NCI-H1417 treated with DMSO at 0.1 percent for 48 hours (cell line): ENCODE measurements around the gene KIF6.
"Not testable (repeated sequence)": the region's sequence is repeated elsewhere in the genome, so short reads cannot be mapped to it uniquely, and the experiment has no call there.

ENCODE experiments used
- DNase-seq: peaks from one replicate; lab custom pipeline; 2025; lab: John Stamatoyannopoulos, UW

Gene KIF6

DNA sequence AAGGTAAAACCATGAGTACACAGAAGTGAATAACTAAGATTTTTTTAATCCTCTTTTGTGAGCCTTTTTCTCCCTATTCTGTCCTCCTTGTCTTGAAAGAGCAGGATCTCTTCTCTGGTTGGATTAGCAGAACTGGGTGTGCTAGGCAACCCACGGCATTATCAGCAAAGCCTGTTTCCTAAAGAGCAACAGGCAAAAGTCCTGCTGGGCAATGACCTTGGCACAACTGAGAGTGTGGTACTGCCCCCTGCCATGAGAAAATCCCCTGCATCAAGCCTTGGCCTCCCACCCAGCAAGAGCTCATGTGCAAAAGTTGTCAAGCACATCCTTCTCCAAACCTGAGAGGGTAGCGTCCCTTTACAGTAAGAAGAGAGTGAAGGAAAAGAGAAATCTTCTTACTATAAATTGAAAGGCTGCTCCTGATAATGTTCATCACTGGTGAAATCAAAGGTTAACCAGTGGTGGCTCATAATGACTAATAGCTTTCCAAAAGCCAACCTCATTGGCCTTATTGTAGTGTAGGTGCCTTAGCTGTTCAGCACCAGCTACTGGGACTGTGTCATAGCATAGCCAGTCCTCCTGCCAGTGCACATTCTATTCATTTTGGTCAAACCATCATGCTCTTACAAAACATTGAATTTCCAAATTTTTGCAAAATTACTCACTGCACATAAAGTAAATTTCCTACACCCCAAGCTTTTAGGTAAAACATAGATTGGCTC lies 17.1 kb downstream of the KIF6 start:
- DNase-seq, result no peak

DNA sequence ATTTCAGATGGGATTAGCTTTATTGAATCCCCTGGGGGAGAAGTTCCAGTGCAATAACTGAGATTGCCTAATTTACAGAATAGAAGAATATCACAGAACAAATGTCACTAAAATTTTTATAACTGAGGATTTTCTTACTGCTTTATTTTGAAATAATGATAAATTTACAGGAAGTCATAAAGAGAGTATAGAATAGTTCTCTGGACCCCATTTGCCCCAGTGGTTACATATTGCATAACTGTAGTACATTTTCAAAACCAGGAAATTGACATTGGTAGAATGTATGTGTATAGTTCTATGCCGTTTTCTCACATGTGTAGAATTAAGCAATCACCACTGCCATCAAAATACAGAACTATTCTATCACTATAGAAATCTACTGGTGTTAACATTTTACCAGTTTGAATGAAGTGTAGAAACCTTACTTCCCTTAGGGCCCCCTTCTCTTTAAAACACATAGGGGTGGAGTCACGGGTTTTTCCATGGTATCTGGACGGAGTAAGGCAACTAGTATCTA lies 18.3 kb downstream of the KIF6 start:
- DNase-seq, result no peak

DNA sequence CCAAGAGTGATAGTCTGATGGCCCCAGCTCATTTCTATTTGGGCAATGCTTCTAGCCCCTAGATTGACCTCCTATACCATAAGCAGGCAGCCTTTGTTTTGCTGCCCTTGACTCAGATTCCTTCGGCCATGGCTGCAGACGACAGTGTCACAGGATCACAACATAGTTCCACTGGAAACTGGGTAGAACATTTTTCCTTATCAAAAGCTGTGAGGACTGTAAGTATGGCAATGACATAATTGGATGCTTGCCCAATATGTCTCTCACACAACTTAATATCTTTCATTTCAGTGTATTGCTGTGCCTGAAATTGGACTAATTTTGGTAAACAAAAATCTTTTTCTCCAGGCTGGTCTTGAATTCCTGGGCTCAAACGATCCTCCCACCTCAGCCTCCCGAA lies 22.9 kb downstream of the KIF6 start:
- DNase-seq, result no peak

DNA sequence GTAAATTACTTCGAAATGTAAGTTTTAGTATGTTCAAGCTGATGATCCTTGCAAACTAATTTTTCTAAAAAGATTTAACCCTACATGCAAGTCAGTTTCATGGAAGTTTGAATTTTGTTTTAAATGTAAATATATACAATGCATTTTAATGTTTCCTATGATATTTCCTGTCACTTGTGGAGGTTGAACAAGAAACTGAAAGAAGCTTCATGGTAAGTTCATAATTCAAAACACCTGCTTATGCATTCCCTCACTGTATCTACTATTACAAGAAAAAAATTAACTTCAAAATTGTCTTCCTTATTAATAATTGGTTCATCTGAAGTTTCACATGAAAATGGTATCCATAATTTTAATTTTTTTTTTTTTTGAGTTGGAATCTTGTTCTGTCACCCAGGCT lies 24.8 kb downstream of the KIF6 start:
- no peak for DNase-seq

DNA sequence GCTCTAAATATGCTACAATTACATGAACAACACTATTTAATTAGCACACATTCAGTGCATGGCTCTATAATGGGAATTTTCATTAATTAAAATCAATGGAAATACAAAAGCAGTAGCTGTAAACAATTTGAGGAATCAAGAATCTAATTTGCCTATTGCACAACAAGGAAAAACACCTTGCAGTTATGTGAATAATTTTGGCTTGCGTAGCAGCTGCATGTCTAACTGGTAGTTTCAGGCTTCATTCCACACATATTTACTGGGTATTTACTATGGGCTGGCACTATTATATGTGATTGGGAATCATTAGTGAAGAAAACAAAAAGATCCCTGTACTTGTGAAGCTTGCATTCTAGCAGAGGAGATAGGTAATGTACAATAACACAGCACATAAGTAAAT lies 26.4 kb downstream of the KIF6 start:
- DNase-seq, result no peak

DNA sequence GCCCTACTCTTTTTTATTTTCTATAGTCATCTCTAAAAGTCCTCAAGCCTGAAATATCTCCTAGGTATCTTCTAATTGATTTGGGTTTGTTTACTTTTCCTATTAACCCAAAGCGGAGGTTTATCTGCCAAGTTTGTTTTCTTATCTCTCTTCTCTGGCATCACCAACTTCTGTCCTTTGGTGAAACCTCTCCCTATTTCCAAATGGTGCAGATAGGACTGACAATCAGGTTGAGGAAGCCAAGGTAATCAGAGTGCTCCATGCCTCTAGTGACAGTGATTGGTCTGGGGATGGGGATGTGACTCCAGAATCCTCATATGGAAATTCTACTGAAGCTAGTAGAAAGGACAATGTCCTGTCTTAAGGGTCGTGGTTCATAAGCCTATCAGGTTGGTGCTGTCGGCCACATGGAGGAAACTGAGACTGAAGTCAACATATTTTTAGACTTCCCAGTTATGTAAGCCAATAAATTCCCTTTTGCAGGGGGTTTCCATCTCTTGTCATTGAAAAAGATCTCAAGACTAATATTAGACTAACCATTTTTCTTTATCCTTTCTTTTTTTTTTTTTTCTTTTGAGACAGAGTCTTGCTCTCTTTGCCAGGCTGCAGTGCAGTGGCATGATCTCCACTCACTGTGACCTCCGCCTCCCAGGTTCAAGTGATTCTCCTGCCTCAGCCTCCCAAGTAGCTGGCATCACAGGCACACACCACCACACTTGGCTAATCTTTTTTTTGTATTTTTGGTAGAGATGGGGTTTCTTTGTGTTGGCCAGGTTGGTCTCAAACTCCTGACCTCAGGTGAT lies 28.0 kb downstream of the KIF6 start:
- DNase-seq, result no peak

DNA sequence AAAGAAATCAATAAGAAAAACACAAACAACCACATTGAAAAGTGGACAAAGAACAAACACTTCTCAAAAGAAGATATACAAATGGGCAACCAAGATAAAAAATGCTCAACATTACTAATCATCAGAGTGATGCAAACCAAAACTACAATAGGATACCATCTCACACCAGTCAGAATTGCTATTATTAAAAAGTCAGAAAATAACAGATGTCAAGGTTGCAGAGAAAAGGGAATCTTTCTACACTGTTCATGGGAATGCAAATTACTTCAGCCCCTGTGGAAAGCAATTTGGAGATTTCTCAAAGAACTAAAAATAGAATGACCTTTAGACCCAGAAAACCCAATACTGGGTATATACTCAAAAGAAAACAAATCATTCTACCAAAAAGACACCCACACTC lies 29.8 kb downstream of the KIF6 start:
- no peak for DNase-seq

DNA sequence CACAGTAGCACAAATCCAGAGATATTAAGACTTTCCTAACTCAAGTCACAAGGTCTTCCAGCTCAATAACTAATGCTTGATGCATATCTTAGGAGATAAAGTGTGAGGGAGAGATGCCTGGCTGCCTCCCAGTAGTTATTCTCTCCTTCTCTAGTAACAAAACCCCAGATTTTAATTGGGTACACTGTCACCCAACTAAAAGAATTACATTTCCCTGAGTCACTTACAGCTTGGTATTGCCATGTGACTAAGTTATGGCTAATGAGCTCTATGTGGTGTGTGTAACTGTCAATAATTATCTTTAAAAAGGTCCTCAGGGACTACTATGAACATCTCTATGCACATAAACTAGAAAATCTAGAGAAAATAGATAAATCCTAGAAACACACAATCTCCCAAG lies 32.0 kb downstream of the KIF6 start:
- no peak for DNase-seq

DNA sequence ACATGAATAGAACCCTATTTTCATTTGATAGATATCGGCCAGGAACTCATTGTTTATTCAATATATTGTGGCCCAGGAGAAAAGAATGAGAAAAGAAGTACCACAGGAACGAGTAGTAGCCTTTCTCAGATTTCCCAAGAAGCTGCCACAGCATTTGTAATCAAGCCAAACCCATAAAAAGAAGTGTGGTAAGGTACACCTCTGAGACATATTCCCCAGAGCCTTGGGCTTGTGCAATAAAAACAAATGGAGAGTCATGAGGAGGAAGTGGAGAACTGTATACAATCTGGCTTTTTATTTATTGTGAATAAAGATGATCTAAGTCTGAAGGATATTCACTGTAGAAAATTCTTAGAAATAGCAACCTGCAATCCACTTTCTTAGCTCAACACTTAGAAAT lies 36.7 kb downstream of the KIF6 start:
- no peak for DNase-seq

DNA sequence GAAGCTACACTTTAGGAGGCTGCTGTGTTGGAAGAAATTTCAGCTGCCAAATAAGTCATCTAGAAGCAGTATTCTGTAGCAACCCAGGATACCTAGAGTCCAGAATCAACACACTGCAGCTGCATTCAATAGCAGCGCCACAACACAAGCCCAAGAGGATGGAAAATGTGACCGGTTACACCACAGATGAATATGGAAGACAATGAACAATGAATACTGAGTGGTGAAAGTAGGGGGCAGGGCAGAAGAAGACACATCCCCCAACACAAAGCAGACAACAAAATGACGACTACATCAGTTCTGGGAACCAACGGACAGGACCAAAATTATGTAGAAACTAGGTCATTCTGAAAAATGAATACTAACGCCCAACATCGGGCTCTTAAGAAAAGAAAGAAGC lies 38.2 kb downstream of the KIF6 start:
- DNase-seq, result no peak

DNA sequence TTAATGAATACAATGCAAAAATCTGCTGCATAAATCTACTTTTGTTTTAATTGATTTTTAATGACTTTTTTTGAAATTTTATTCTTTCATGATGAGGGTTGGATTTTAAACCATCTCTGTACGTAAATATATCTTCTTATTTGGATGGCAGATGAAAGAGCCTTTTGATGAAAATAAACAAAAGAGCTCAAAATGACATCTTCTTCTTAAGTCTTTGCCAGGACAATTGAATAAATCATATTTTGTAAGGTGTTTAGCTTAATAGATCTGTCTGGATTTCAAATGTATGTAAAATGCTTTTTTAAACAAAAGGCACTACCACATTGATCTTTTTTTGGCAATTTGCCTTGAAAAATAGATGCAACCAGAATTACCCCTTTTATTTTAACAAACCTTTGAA lies 39.3 kb downstream of the KIF6 start:
- DNase-seq, result no peak

DNA sequence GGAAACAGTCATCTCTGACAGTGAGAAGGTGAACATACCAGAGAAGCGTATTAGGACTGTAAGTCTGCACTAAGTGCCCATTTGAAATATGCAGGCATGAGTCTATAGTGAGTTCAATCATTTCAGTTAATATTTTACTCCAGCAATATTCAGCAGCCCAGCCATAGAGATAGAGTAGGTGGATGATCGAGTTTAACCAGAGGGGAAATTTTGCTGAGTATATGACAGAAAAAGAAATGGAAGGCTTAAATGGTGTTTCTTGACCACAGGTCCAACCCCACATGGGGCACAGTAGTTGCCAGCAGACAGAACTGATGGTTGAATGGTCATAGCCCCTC lies 39.8 kb downstream of the KIF6 start:
- DNase-seq, result no peak

DNA sequence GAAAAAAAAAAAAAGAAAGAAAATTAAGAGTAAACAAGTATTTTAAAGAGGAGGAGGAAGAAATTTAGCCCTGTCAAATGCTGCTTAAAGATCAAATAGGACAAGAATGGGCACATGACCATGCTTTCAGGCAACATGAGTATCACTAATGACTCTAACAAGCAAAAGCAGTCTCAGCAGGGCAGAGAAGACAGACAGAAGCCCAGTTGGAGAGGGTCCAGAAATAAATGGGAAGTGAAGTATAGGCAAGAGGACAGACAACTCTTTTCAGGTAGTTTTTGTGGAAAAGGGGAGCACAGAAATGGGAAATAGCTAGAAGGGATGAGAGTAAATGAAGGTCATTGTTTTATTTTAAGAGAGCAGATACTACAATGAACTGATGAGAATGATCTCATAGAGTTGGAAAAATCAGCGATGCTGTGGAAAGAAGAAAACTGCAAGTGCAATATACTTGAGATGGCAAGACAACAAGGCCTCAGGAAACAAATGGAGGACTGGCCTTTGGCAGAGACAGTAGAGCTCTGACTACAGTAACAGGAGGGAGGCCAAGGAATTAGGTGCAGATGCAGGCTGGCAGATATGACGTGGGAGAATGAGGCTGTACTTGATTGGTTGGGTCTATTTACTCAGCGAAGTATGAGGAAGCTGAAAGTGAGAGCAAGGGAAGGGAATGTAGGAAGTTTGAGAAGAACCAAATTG lies 40.3 kb downstream of the KIF6 start:
- DNase-seq, result no peak

DNA sequence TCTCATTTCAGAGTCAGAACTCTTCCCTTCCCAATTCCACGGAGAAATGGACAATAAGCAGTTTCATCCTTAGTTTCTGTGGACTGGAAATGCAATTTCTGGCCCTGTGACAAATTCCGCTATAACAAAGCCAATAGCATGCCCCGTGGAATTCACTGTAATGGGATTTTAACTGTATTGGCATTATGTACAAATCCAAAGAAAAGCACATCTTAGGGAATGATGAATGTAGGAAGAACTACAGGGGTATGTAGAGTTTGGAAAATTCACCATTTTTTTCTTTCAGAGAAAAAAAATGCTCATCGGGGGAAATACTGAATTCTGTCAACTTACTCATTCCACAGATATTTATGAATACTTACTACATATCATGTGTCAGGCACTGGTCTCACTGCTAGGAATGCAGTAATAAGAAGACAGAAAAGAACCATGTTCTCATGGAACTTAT lies 43.5 kb downstream of the KIF6 start:
- DNase-seq, result no peak

DNA sequence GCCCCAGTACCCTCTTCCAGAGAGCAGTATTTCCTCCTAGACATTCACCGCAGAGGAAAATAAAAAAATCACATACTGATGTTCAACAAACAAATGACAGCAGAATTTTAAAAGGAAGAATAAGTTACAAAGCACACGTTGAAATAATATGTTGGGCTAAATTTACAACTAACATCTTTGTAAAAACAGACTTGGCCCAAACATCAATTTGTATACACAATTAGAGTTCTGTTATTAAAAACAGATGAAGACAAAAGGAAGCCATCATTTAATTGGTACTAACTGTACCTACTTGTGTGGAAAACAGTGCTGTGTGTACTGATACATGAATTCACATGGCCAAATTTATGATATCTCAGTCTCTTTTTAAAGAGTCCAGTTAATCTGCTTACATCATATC lies 46.3 kb downstream of the KIF6 start:
- no peak for DNase-seq

DNA sequence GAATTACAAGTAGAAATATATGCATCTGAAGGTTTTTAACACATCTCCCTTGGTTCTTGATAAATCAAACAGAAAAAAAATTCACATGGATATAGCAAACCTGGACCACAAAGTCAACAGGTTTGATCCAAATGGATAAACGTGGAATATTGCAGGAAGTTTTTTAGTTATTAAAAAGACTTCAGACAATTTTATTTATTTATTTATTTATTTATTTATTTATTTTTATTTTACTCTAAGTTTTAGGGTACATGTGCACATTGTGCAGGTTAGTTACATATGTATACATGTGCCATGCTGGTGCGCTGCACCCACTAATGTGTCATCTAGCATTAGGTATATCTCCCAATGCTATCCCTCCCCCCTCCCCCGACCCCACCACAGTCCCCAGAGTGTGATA lies 47.9 kb downstream of the KIF6 start:
- DNase-seq, result not testable (repeated sequence)

DNA sequence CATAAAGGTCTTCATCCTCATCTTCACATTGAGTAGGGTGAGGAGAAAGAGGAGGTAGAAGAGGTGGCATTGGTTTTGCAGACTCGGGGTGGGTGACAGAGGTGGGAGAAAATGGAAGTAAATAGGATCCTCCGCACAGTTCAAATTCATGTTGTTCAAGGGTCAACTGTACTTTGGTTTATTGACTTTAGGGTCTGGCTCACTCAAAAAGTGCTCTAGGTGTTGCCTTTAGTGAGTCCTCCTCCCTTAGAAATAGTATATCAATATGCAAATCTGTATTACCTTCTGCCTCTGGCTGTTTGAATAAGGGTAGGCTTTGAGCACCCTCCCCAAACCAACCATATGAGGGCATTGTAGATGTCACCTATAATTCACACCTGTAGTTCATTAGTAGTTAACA lies 54.7 kb downstream of the KIF6 start:
- DNase-seq, result no peak

DNA sequence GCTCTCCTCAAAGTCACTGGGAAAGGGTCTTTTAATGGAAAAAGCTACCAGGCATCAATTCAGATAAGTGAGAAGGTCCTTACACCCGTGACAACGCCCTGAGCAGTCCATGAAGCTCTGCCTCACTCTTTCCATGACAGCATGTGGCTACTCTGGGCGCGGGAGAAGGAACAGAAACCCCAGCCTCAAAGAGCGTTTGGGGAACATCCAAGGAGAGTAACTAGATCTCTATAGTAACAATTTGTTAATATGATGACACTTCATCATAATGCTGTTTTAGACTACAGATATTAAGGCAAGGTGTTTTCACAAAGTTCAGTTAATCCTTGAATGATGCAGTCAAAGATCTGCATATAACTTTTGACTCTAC lies 55.2 kb downstream of the KIF6 start:
- no peak for DNase-seq

DNA sequence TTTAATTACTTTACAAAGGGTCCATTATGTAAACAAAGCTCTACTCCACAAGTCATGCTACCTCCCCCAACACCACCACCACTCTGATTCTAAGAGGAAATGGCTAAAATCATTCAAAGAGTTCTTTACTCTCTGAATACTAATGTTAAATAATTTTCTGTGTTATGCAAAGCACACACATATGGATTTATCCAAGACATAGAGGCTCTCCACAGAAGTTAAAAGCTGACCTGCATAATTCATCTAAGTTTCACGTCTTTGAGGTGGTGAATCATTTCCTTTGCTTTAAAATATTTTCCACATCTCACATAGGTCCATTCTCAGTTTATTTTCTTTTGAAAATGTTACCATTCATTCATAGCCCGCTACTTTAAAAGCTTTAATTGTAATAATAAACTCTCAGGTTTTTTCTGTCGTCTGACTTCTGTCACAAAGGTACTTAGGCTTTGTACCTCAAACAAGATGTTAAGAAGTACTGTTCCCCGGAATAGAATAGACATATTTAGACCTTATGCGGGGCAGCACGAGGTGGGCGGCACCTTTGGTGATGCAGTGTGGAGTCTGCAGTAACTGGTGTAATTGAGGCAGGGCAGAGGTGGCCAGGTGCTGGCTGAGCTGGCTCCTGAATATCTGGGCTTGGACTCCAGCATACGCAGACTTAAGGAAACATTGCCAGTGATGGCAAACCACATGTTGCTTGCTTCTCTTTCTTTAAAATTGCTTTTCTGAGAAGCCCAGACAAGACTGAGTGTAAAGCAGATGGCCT lies 55.8 kb downstream of the KIF6 start:
- DNase-seq, result no peak

DNA sequence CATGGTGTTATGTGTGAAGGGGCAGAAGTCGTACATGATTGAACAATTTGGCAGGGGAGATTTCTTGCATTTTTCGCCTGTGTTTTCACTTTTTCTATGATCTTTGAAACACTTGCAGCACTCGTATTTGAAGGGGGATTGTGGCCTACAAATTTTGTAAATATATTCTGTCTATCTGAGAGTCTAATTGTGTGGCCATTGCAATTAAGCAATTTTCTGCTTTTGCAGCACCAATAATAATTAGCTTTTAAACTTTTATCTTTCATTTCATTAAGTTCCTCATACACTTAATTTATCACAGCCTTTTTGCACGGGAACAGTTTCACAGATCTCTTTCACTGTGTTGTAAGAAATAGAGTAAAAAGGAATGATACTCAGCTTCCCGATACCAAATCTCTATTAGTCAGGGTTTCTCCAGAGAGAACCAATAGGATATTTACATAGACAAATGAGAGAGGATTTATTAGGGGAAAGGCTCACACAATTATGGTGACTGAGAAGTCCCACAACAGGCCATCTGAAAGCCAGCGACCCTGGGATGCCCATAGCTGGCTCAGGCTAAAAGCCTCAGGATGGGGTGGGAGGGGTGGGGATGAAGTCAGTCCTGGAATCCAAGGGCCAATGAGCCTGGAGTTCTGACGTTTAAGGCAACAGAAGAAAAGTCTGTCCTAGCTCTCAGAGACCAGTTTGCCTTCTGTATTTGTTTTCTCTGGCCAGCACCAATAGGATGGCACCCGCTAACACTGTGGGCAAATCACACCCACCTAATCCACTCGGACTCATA lies 58.3 kb downstream of the KIF6 start:
- no peak for DNase-seq

DNA sequence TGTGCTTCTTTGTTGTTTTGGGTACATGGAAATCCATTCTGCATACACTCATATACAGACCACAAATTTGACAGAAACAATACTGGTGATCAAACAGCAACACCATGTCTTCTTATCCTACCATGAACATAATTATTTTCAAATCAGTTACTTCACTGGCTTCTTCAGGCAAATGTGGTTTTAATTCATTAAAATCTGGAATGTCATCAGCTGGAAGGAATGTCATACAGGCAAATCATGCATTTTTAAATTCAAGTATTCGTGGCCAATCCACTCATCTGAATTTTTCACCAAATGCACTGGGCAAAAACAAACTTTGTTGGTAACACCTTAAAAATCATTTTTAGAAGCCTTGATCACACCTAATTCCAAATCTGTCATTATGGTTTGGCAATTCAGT lies 59.3 kb downstream of the KIF6 start:
- DNase-seq, result no peak

DNA sequence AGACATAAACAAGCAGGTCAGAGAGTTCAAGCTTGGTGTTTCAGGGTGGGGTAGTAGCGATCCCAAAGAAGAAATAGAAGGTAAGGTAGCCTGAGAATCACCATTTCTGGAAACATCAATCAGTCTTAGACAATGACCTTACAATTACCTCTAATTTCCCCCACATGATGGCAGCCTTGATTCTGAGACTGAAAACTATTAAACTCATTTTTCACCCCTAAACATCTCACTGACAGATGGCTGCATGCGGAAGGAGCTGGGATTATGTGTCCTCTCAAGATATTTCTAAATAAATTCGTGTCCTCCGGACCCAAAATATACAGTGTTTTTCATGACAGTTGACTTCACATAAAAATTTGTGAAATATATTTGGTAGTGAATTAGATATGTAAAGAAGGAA lies 61.0 kb downstream of the KIF6 start:
- DNase-seq, result no peak
